ENCODE results near the gene RNF138.

The RNF138 gene

GRCh38 chr18:32057624-32058165, 34.0 kb upstream of the RNF138 start:
- no peak overlapping the region for H3K27ac ChIP-seq (ENCODE audit: insufficient read depth in 1 of 2, low read depth in 1 of 2, low read length in 2 of 2, poor library complexity in 1 of 2, severe bottlenecking in 2 of 2)
- ChIA-PET CTCF (interaction anchor here (1.0 to 3.4 kb wide), 3 partner anchors 9 to 501 kb away, joined by 3 to 12 read pairs (median 4); no protein-coding TSS in a partner anchor), POLR2A (no interaction called here)
- no peak overlapping the region for H3K4me3 ChIP-seq (ENCODE audit: control insufficient read depth in 1 of 7, extremely low read depth in 1 of 7, insufficient read depth in 4 of 7, low read depth in 2 of 7, low read length in 6 of 7)
- H3K9me3 ChIP-seq (ENCODE audit: control extremely low read depth in 1 of 5, control insufficient read depth in 4 of 5, insufficient read depth in 2 of 5, low read depth in 1 of 5, low read length in 4 of 5): no peaks in the 10 kb centered on the region
- WGBS (ENCODE audit: insufficient coverage): 92% methylated on average over 3 of the region's 7 CpGs
- DNase-seq: no peak
- peaks cover 11 to 25% (median 18%) of the 10 kb centered on the region in 4 experiments for H3K36me3 ChIP-seq (ENCODE audit: control insufficient read depth in 4 of 4, insufficient read depth in 4 of 4, low read length in 3 of 4)
- H3K27me3 ChIP-seq (replicated peaks in 2 of 5; ENCODE audit: control insufficient read depth in 4 of 5, insufficient read depth in 5 of 5, low read length in 4 of 5): no peaks in the 10 kb centered on the region
- H3K4me1 ChIP-seq (ENCODE audit: control extremely low read depth in 1 of 4, control insufficient read depth in 4 of 4, insufficient read depth in 4 of 4, low read length in 3 of 4): peaks cover 2 to 27% (median 6%) of the 10 kb centered on the region in 4 experiments

- ChIA-PET CTCF (interaction anchor here (0.6 to 3.4 kb wide), 3 partner anchors 10 to 21 kb away, joined by 3 to 20 read pairs (median 3); no protein-coding TSS in a partner anchor), POLR2A (no interaction called here)
- H3K9me3 ChIP-seq (ENCODE audit: control extremely low read depth in 1 of 5, control insufficient read depth in 4 of 5, insufficient read depth in 2 of 5, low read depth in 1 of 5, low read length in 4 of 5): no peaks in the 10 kb centered on the region
These were observed 31.6 kb upstream of the RNF138 start for GRCh38 chr18:32060026-32060425.

GRCh38 chr18:32067375-32068167, 24.1 kb upstream of the RNF138 start:
- CTCF ChIA-PET: interaction anchor here (1.0 to 1.8 kb wide), 4 partner anchors 17 to 109 kb away, joined by 3 to 8 read pairs (median 4); no protein-coding TSS in a partner anchor

More at GRCh38 chr18:32060026-32060425, 31.6 kb upstream of the RNF138 start:
- H3K27me3 ChIP-seq (replicated peaks in 2 of 5; ENCODE audit: control insufficient read depth in 4 of 5, insufficient read depth in 5 of 5, low read length in 4 of 5): no peaks in the 10 kb centered on the region
- WGBS (ENCODE audit: insufficient coverage): 100% methylated on average over 1 of the region's 2 CpGs
- H3K27ac ChIP-seq (ENCODE audit: insufficient read depth in 1 of 2, low read depth in 1 of 2, low read length in 2 of 2, poor library complexity in 1 of 2, severe bottlenecking in 2 of 2): no peak overlapping the region
- H3K4me3 ChIP-seq (ENCODE audit: control insufficient read depth in 1 of 7, extremely low read depth in 1 of 7, insufficient read depth in 4 of 7, low read depth in 2 of 7, low read length in 6 of 7): no peak overlapping the region
- peak in 1 of 3 donors; percentile 42 for DNase-seq
- H3K4me1 ChIP-seq (ENCODE audit: control extremely low read depth in 1 of 4, control insufficient read depth in 4 of 4, insufficient read depth in 4 of 4, low read length in 3 of 4): peaks cover 2 to 27% (median 6%) of the 10 kb centered on the region in 4 experiments
- H3K36me3 ChIP-seq (ENCODE audit: control insufficient read depth in 4 of 4, insufficient read depth in 4 of 4, low read length in 3 of 4): peaks cover 7 to 31% (median 13%) of the 10 kb centered on the region in 4 experiments

GRCh38 chr18:32072321-32072720, 19.4 kb upstream of the RNF138 start:
- no peaks in the 10 kb centered on the region for H3K9me3 ChIP-seq (ENCODE audit: control extremely low read depth in 1 of 5, control insufficient read depth in 4 of 5, insufficient read depth in 2 of 5, low read depth in 1 of 5, low read length in 4 of 5)
- no peak overlapping the region for H3K4me3 ChIP-seq (ENCODE audit: control insufficient read depth in 1 of 7, extremely low read depth in 1 of 7, insufficient read depth in 4 of 7, low read depth in 2 of 7, low read length in 6 of 7)
- H3K27ac ChIP-seq (ENCODE audit: insufficient read depth in 1 of 2, low read depth in 1 of 2, low read length in 2 of 2, poor library complexity in 1 of 2, severe bottlenecking in 2 of 2): no peak overlapping the region
- ChIA-PET CTCF (interaction anchor here (0.6 to 4.7 kb wide), 23 partner anchors 9 to 519 kb away, joined by 3 to 36 read pairs (median 5); partner anchors contain the start of genes RNF125 and RNF138), POLR2A (interaction anchor here (0.9 to 1.9 kb wide), 3 partner anchors 19 to 130 kb away, joined by 3 to 15 read pairs (median 4); partner anchors contain the start of genes RNF125, RNF138 and TRAPPC8)
- H3K27me3 ChIP-seq (replicated peaks in 2 of 5; ENCODE audit: control insufficient read depth in 4 of 5, insufficient read depth in 5 of 5, low read length in 4 of 5): no peaks in the 10 kb centered on the region
- peak; percentile 48 to 76 (median 73) for DNase-seq
- no peaks in the 10 kb centered on the region for H3K4me1 ChIP-seq (ENCODE audit: control extremely low read depth in 1 of 4, control insufficient read depth in 4 of 4, insufficient read depth in 4 of 4, low read length in 3 of 4)
- no CpG with 5 or more reads among the region's 4 CpGs for WGBS (ENCODE audit: insufficient coverage)
- H3K36me3 ChIP-seq (ENCODE audit: control insufficient read depth in 4 of 4, insufficient read depth in 4 of 4, low read length in 3 of 4): peaks cover 2 to 35% (median 22%) of the 10 kb centered on the region in 4 experiments

More at GRCh38 chr18:32067375-32068167, 24.1 kb upstream of the RNF138 start:
- Histone ChIP-seq H3K27me3 (replicated peaks in 2 of 5; ENCODE audit: control insufficient read depth in 4 of 5, insufficient read depth in 5 of 5, low read length in 4 of 5) (no peaks in the 10 kb centered on the region), H3K9me3 (ENCODE audit: control extremely low read depth in 1 of 5, control insufficient read depth in 4 of 5, insufficient read depth in 2 of 5, low read depth in 1 of 5, low read length in 4 of 5) (no peaks in the 10 kb centered on the region), H3K4me3 (ENCODE audit: control insufficient read depth in 1 of 7, extremely low read depth in 1 of 7, insufficient read depth in 4 of 7, low read depth in 2 of 7, low read length in 6 of 7) (no peak overlapping the region), H3K36me3 (ENCODE audit: control insufficient read depth in 4 of 4, insufficient read depth in 4 of 4, low read length in 3 of 4) (peaks cover 2 to 52% (median 17%) of the 10 kb centered on the region in 4 experiments), H3K4me1 (ENCODE audit: control extremely low read depth in 1 of 4, control insufficient read depth in 4 of 4, insufficient read depth in 4 of 4, low read length in 3 of 4) (no peaks in the 10 kb centered on the region), H3K27ac (ENCODE audit: insufficient read depth in 1 of 2, low read depth in 1 of 2, low read length in 2 of 2, poor library complexity in 1 of 2, severe bottlenecking in 2 of 2) (no peak overlapping the region)
- POLR2A ChIA-PET: interaction anchor here (1.4 kb wide), 1 partner anchor 48 kb away, joined by 3 read pairs; no protein-coding TSS in a partner anchor
- WGBS (ENCODE audit: insufficient coverage): 100% methylated on average over 2 of the region's 3 CpGs
- no peak for DNase-seq

- Histone ChIP-seq H3K9me3 (ENCODE audit: control extremely low read depth in 1 of 5, control insufficient read depth in 4 of 5, insufficient read depth in 2 of 5, low read depth in 1 of 5, low read length in 4 of 5) (no peaks in the 10 kb centered on the region), H3K36me3 (ENCODE audit: control insufficient read depth in 4 of 4, insufficient read depth in 4 of 4, low read length in 3 of 4) (peaks cover 2 to 25% (median 15%) of the 10 kb centered on the region in 4 experiments), H3K27me3 (replicated peaks in 2 of 5; ENCODE audit: control insufficient read depth in 4 of 5, insufficient read depth in 5 of 5, low read length in 4 of 5) (no peaks in the 10 kb centered on the region), H3K4me1 (ENCODE audit: control extremely low read depth in 1 of 4, control insufficient read depth in 4 of 4, insufficient read depth in 4 of 4, low read length in 3 of 4) (no peaks in the 10 kb centered on the region), H3K27ac (ENCODE audit: insufficient read depth in 1 of 2, low read depth in 1 of 2, low read length in 2 of 2, poor library complexity in 1 of 2, severe bottlenecking in 2 of 2) (no peak overlapping the region), H3K4me3 (ENCODE audit: control insufficient read depth in 1 of 7, extremely low read depth in 1 of 7, insufficient read depth in 4 of 7, low read depth in 2 of 7, low read length in 6 of 7) (no peak overlapping the region)
- CTCF ChIA-PET: interaction anchor here (0.8 to 4.7 kb wide), 11 partner anchors 8 to 131 kb away, joined by 3 to 36 read pairs (median 4); partner anchors contain the start of genes RNF125, RNF138 and TRAPPC8
- 90% methylated on average over 1 of the region's 1 CpG for WGBS (ENCODE audit: insufficient coverage)
- POLR2A ChIA-PET: interaction anchor here (0.6 to 0.8 kb wide), 3 partner anchors 18 to 132 kb away, joined by 3 read pairs; partner anchors contain the start of gene RNF138
- DNase-seq: no peak
These were observed 17.5 kb upstream of the RNF138 start for GRCh38 chr18:32074206-32074605.

- WGBS (ENCODE audit: insufficient coverage): no CpG with 5 or more reads among the region's 2 CpGs
- no peak for DNase-seq
- H3K27ac ChIP-seq (ENCODE audit: insufficient read depth in 1 of 2, low read depth in 1 of 2, low read length in 2 of 2, poor library complexity in 1 of 2, severe bottlenecking in 2 of 2): no peak overlapping the region
- no peaks in the 10 kb centered on the region for H3K9me3 ChIP-seq (ENCODE audit: control extremely low read depth in 1 of 5, control insufficient read depth in 4 of 5, insufficient read depth in 2 of 5, low read depth in 1 of 5, low read length in 4 of 5)
- H3K36me3 ChIP-seq (ENCODE audit: control insufficient read depth in 4 of 4, insufficient read depth in 4 of 4, low read length in 3 of 4): peaks cover 2 to 10% (median 6%) of the 10 kb centered on the region in 4 experiments
- ChIA-PET CTCF (interaction anchor here (1.2 to 1.4 kb wide), 2 partner anchors 11 to 56 kb away, joined by 3 to 4 read pairs; no protein-coding TSS in a partner anchor), POLR2A (interaction anchor here (0.6 kb wide), 1 partner anchor 183 kb away, joined by 5 read pairs; no protein-coding TSS in a partner anchor)
- H3K4me1 ChIP-seq (ENCODE audit: control extremely low read depth in 1 of 4, control insufficient read depth in 4 of 4, insufficient read depth in 4 of 4, low read length in 3 of 4): peaks cover 0 to 8% (median 3%) of the 10 kb centered on the region in 4 experiments
- H3K27me3 ChIP-seq (replicated peaks in 2 of 5; ENCODE audit: control insufficient read depth in 4 of 5, insufficient read depth in 5 of 5, low read length in 4 of 5): no peaks in the 10 kb centered on the region
- no peak overlapping the region for H3K4me3 ChIP-seq (ENCODE audit: control insufficient read depth in 1 of 7, extremely low read depth in 1 of 7, insufficient read depth in 4 of 7, low read depth in 2 of 7, low read length in 6 of 7)
These were observed 12.8 kb upstream of the RNF138 start for GRCh38 chr18:32078845-32079244.
